GM18909 (cell line): Measurements from ENCODE around the gene GJA8.
"Not testable (repeated sequence)": the region's sequence is repeated elsewhere in the genome, so short reads cannot be mapped to it uniquely, and the experiment has no call there.

Experiments
- ATAC-seq: cut with Tn5 transposase; IDR thresholded peaks from one replicate; pipeline ENCODE4 v1.9.1; 2021; ENCODE audit warnings: mild to moderate bottlenecking; ENCODE audit not compliant: unreplicated experiment, poor library complexity

GJA8 gene

DNA sequence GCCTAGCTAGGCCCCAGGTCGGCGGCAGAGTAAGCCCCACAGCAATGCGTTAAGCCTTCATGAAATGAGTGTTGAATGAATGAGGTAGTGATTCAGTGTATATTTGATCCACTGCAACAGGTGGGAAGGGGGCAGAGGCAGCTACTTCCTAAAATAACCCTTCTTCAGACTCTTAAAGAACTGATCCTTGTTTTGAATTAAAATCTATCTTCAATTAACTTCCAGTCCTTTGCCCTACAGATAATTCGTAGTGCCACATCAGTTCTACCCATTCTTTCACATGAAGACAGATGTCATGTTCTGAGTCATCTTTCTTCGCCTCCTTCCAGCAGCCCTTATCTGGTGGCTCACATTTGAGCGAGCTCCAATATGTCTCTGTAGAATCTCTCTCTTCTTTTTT is 24.6 kb downstream of the GJA8 start:
- not testable (repeated sequence) for ATAC-seq

DNA sequence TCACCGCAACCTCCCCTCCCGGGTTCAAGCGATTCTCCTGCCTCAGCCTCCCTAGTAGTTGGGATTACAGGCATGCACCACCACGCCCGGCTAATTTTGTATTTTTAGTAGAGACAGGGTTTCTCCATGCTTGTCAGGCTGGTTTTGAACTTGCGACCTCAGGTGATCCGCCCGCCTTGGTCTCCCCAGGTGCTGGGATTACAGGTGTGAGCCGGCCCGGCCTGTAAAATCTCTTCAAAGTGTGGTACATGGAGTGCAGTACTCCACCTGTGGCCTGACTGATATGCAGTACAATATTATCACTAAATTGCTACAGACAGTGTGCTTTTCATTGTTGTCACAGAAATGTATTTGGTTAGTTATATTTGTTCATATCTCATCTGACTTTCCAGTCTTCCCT is 25.1 kb downstream of the GJA8 start:
- peak; percentile 3 for ATAC-seq

DNA sequence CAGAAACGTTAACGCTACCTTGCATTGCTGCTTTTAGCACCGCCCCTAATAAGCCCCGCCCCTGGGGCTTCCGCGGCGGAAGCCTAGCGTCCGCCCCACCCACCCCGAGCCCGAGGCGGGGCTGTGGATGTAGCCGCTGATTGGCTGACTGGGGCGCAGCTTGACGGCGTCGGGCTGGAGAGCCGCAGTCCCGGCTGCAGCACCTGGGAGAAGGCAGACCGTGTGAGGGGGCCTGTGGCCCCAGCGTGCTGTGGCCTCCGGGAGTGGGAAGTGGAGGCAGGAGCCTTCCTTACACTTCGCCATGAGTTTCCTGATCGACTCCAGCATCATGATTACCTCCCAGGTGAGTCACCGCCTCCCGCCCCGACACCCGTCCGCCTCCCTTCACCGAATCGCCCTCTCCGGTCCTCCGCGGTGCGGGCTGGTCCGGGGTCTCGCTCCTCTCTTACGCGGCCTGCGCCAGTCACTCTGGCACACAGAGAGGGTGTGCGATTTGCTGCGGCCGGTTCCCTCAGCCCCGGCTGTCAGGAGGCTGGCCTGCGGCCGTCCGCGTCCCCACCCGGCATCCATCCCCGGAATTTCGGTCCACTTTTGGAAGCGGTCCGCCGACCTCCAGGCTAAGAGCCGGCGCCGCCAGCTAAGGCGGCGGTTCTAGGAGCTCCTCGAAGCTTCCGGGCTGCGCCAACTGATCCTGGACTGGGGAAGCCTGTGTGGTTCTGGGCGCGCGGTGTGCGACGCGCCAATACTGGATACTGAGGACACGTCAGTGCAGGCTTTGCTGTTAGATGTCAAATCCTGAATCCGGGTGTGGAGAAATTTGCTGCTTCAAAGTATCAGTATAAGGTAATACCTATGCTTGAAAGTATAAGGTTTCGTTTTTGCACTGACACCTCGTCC is 25.9 kb downstream of the GJA8 start, which contains the start of gene GPR89B:
TSS of gene GPR89B (plus strand) at position 185 of the 897 bp plus-strand sequence. CDS start at position 302, 117 bp downstream.
- ATAC-seq = peak; percentile 94

DNA sequence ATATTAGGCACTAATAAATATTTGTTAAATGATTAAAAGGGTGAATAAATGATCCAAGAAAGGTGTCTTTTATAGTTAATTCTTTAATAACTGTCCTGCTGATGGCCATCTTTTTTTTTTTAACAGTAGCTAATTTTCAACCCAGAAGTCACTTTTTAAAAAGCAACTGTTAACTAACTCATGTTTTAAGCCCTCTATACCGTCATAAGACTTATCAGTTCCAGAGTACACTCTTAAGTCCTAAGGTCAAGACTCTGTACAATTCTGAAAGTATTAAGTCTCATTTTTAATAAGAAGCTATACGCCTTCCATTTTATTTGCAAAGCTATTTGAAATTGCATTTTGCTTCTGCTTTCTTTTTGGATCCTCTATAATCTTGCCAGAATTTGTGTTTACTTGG is 28.5 kb downstream of the GJA8 start:
- not testable (repeated sequence) for ATAC-seq

DNA sequence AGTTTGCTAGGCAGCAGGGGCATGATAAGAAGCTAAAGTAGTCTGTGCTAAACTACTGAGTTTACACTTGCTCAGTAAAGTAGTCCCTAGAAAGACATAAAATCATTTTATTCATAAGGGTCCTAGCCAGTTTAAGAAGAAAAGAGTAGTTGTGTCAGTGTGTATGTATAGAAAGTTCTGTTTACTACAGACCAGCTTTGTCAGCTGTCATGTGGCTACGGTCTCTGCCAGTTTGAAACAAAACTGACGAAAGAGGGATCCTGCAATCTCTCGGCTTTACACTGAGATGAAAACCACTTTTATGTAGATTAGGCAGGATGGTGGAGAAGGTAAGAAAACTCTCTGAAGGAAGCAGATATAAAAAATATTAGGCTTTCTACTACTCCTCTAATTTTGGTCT is 32.7 kb downstream of the GJA8 start:
- not testable (repeated sequence) for ATAC-seq

DNA sequence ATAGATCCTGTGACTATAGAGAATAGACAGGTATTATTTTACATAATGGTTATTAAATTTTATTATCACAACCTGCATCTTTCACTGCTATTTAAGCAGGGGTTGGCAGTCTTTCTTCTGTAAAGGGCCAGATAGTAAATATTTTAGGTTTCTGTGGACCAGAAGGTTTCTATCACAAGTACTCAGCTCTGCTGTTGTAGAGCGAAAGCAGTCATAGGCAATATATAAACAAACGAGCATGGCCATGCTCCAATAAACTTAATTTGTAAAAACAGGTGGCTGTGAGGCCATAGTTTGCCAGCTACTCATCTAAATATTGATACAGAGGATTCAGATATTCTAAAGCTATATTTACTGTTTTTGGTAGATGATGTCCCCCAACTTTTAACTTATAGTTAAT is 37.9 kb downstream of the GJA8 start:
- not testable (repeated sequence) for ATAC-seq

DNA sequence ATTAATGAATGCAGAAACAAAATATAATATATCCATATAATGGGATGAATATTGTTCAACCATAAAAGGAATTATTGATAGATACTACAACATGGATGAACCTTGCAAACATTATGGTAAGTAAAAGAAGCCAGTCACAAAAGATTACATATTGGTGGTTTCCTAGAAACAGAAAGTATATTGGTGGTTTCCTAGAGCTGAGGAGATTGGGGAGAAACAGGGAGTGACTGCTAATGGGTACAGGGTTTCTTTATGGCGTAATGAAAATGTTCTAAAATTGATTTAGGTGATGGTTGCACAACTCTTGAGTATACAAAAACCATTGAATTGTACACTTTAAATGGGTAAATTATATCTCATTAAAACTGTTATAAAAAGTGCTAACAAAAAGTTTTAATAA is 40.0 kb downstream of the GJA8 start:
- not testable (repeated sequence) for ATAC-seq

DNA sequence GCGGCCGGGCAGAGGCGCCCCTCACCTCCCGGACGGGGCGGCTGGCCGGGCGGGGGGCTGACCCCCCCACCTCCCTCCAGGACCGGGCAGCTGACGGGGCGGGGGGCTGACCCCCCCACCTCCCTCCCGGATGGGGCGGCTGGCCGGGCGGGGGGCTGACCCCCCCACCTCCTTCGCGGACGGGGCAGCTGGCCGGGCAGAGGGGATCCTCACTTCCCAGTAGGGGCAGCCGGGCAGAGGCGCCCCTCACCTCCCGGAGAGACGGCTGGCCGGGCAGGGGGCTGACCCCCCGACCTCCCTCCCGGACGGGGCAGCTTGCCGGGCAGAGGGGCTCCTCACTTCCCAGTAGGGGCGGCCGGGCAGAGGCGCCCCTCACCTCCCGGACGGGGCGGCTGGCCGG is 46.9 kb downstream of the GJA8 start:
- not testable (repeated sequence) for ATAC-seq
